Parathyroid adenoma (tissue), 2 donors: ENCODE measurements around the gene CLOCK.

Source experiments
- H2AFZ ChIP-seq: fragments of 300-600 bp; sonication (generic); one replicate; pipeline ENCODE4 v1.7.0; 2017; ENCODE audit warnings: antibody characterized with exemption, mild to moderate bottlenecking
- H3K27ac ChIP-seq: fragments of 300-600 bp; sonication (generic); one replicate; pipeline ENCODE4 v1.7.0; 2017
- H3K27me3 ChIP-seq: fragments of 300-600 bp; sonication (generic); one replicate; pipeline ENCODE4 v1.7.0; 2017; ENCODE audit warnings: low read length; ENCODE audit not compliant: control insufficient read depth, insufficient read depth
- H3K36me3 ChIP-seq: fragments of 300-600 bp; sonication (generic); one replicate; pipeline ENCODE4 v1.7.0; 2017; ENCODE audit warnings: low read length; ENCODE audit not compliant: control insufficient read depth, insufficient read depth
- H3K4me1 ChIP-seq: fragments of 300-600 bp; sonication (generic); one replicate; pipeline ENCODE4 v1.7.0; 2017; ENCODE audit warnings: control low read depth
- H3K4me2 ChIP-seq: fragments of 300-600 bp; sonication (generic); one replicate; pipeline ENCODE4 v1.7.0; 2017; ENCODE audit warnings: low read length
- H3K4me3 ChIP-seq: fragments of 300-600 bp; sonication (generic); one replicate; pipeline ENCODE4 v1.7.0; 2017; ENCODE audit warnings: low read depth, low read length
- H3K79me2 ChIP-seq: fragments of 300-600 bp; sonication (generic); one replicate; pipeline ENCODE4 v1.7.0; 2017; ENCODE audit warnings: control low read depth
- H3K9ac ChIP-seq: fragments of 300-600 bp; sonication (generic); one replicate; pipeline ENCODE4 v1.7.0; 2017; ENCODE audit warnings: mild to moderate bottlenecking
- H3K9me3 ChIP-seq: fragments of 300-600 bp; sonication (generic); one replicate; pipeline ENCODE4 v1.7.0; 2017; ENCODE audit warnings: low read length; ENCODE audit not compliant: control insufficient read depth
- CTCF ChIP-seq: fragments of 300-600 bp; sonication (generic); IDR thresholded peaks from one replicate; pipeline ENCODE4 v1.7.0; 2017; ENCODE audit warnings: antibody characterized with exemption, mild to moderate bottlenecking
- donor health status: primary hyperparathyroidism.

The CLOCK gene

GRCh38 chr4:55458164-55458563 lies 88.5 kb downstream of the CLOCK start:
- TF ChIP-seq CTCF: no peak
- no peak overlapping the region for H3K4me2 ChIP-seq
- H3K79me2 ChIP-seq: no peaks in the 10 kb centered on the region
- no peak overlapping the region for H3K27ac ChIP-seq
- no peaks in the 10 kb centered on the region for H3K4me1 ChIP-seq
- H3K4me3 ChIP-seq: no peak overlapping the region
- no peaks in the 10 kb centered on the region for H3K27me3 ChIP-seq
- no peak overlapping the region for H3K9ac ChIP-seq
- H2AFZ ChIP-seq: no peak overlapping the region
- H3K36me3 ChIP-seq: no peaks in the 10 kb centered on the region
- H3K9me3 ChIP-seq: no peaks in the 10 kb centered on the region

DNA sequence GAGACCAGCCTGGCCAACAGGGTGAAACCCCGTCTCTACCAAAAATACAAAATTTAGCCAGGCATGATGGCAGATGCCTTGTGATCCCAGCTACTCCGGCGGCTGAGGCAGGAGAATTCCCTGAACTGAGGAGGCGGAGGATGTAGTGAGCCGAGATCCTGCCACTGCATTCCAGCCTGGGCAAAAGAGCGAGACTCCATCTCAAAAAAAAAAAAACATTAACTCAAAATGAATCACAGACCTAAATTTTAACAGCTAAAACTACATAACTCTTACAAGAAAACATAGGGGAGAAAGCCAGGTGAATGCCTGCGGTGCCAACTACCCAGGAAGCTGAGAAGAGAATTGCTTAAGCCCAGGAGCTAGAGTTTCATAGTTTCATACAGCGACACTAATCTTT lies 96.1 kb downstream of the CLOCK start:
- Histone ChIP-seq H3K9me3 (no peaks in the 10 kb centered on the region), H3K9ac (no peak overlapping the region), H3K36me3 (no peaks in the 10 kb centered on the region), H3K79me2 (no peaks in the 10 kb centered on the region), H2AFZ (no peak overlapping the region), H3K4me3 (no peak overlapping the region), H3K27me3 (no peaks in the 10 kb centered on the region), H3K27ac (no peak overlapping the region), H3K4me2 (no peak overlapping the region), H3K4me1 (no peaks in the 10 kb centered on the region)
- TF ChIP-seq CTCF: no peak

- Histone ChIP-seq H3K9me3 (no peaks in the 10 kb centered on the region), H2AFZ (no peak overlapping the region), H3K79me2 (no peaks in the 10 kb centered on the region), H3K27ac (no peak overlapping the region), H3K36me3 (no peaks in the 10 kb centered on the region), H3K9ac (no peak overlapping the region), H3K4me2 (no peak overlapping the region), H3K27me3 (no peaks in the 10 kb centered on the region), H3K4me3 (no peak overlapping the region), H3K4me1 (no peaks in the 10 kb centered on the region)
- TF ChIP-seq CTCF: no peak
Measured at GRCh38 chr4:55447831-55448230, 98.9 kb downstream of the CLOCK start.

DNA sequence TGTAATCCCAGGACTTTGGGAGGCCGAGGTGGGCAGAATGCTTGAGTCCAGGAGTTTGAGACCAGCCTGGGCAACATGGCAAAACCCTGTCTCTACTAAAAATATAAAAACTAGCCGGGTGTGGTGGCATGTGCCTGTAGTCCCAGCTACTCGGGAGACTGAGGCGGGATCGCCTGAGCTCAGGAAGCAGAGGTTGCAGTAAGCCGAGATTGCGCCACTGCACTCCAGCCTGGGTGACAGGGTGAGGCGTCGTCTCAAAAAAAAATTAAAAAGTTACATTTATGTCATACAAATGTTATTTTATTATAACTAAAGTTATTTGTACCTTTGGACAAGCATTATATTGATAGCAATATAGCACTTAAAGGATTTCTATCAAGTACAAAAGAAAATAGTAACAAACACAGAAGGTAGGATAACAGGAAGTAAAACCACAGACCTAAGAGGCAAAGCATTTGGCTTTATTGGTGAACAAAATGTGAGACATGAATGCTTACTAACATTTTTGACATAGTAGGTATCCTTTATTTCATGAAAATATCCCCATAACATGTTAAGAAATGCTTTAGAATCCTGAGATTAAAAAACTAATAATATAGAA lies 99.5 kb downstream of the CLOCK start:
- Histone ChIP-seq H3K9ac (no peak overlapping the region), H3K4me3 (no peak overlapping the region), H3K27me3 (no peaks in the 10 kb centered on the region), H3K9me3 (no peaks in the 10 kb centered on the region), H3K79me2 (no peaks in the 10 kb centered on the region), H3K4me1 (no peaks in the 10 kb centered on the region), H3K4me2 (no peak overlapping the region), H3K36me3 (no peaks in the 10 kb centered on the region), H2AFZ (no peak overlapping the region), H3K27ac (no peak overlapping the region)
- TF ChIP-seq CTCF: no peak

DNA sequence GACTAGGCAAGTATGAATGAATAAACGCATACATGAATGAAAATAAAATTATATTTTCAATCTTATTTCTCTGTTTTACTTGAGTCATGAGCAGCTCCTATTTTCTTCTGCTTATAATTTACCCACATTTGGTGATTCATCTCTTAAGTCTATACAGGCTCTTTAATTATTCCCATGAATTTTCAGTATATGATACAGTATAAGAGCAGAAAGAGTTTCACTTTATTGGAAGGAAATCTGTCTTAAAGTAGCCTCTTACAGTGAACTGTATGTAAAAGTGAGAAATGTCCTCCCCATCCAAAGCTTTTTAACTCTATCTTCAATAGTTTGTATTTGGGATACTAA lies 100.2 kb downstream of the CLOCK start:
- H3K9me3 ChIP-seq: no peaks in the 10 kb centered on the region
- no peaks in the 10 kb centered on the region for H3K36me3 ChIP-seq
- no peak for TF ChIP-seq CTCF
- no peak overlapping the region for H3K27ac ChIP-seq
- H3K79me2 ChIP-seq: no peaks in the 10 kb centered on the region
- no peak overlapping the region for H2AFZ ChIP-seq
- no peak overlapping the region for H3K9ac ChIP-seq
- no peaks in the 10 kb centered on the region for H3K27me3 ChIP-seq
- H3K4me3 ChIP-seq: no peak overlapping the region
- H3K4me1 ChIP-seq: no peaks in the 10 kb centered on the region
- H3K4me2 ChIP-seq: no peak overlapping the region
